HEK293 (cell line): ENCODE measurements around the gene NEURL1.

Experiments
- CTCF ChIA-PET: fragments of 350-600 bp; formaldehyde crosslinking; extraction: SDS; loops from one replicate; lab custom pipeline; 2021; ENCODE audit warnings: antibody characterized with exemption; lab: Yijun Ruan, JAX
- POLR2A ChIA-PET: fragments of 300-600 bp; formaldehyde crosslinking; extraction: SDS; loops from one replicate; lab custom pipeline; 2020; ENCODE audit warnings: antibody characterized with exemption, inconsistent platforms; lab: Yijun Ruan, JAX
- H3K27ac ChIP-seq: fragments of 200-500 bp; sonication (Bioruptor generic); 2 replicates; pipeline ENCODE4 v1.5.1; 2014; ENCODE audit warnings: low read depth, low read length, control low read depth, inconsistent platforms; ENCODE audit errors: extremely low read depth
- H3K36me3 ChIP-seq, 2 experiments: fragments of 200-500 bp in 1 of 2; sonication (Bioruptor generic) in 1 of 2; 1 replicate in 1 of 2; 2 replicates in 1 of 2; pipeline ENCODE4 v1.5.1; 2014 to 2017; ENCODE audit warnings: inconsistent platforms in 2 of 2, low read length in 2 of 2; ENCODE audit not compliant: control insufficient read depth in 2 of 2, insufficient read depth in 1 of 2
- H3K4me1 ChIP-seq: fragments of 200-500 bp; sonication (Bioruptor generic); 2 replicates; pipeline ENCODE4 v1.5.1; 2014; ENCODE audit warnings: mild to moderate bottlenecking, low read length, inconsistent platforms; ENCODE audit not compliant: control insufficient read depth, insufficient read depth
- H3K4me3 ChIP-seq: 2 replicates; pipeline ENCODE4 v1.5.1; 2011; ENCODE audit warnings: low read depth, mild to moderate bottlenecking, control low read depth, low read length, moderate library complexity
- H3K9me3 ChIP-seq: fragments of 200-500 bp; sonication (Bioruptor generic); 2 replicates; pipeline ENCODE4 v1.5.1; 2014; ENCODE audit warnings: low read depth, low read length, inconsistent platforms; ENCODE audit not compliant: control insufficient read depth, insufficient read depth
- ATF2 ChIP-seq: fragments of 450-650 bp; formaldehyde crosslinking; IDR thresholded peaks from 2 replicates; pipeline ENCODE4 v1.5.1; 2016; ENCODE audit warnings: missing biosample characterization, missing genetic modification characterization, low read depth
- KLF17 ChIP-seq: fragments of 450-650 bp; formaldehyde crosslinking; IDR thresholded peaks from 2 replicates; pipeline ENCODE4 v1.5.1; 2016; ENCODE audit warnings: missing biosample characterization, missing genetic modification characterization
- PATZ1 ChIP-seq: fragments of 450-650 bp; formaldehyde crosslinking; IDR thresholded peaks from 2 replicates; pipeline ENCODE4 v1.5.1; 2016; ENCODE audit warnings: missing biosample characterization, missing genetic modification characterization
- ZNF214 ChIP-seq: fragments of 450-650 bp; formaldehyde crosslinking; IDR thresholded peaks from 2 replicates; pipeline ENCODE4 v1.5.1; 2017; ENCODE audit warnings: missing biosample characterization, mild to moderate bottlenecking, missing genetic modification characterization, borderline replicate concordance
- ZNF248 ChIP-seq: fragments of 450-650 bp; formaldehyde crosslinking; IDR thresholded peaks from 2 replicates; pipeline ENCODE4 v1.5.1; 2017; ENCODE audit warnings: missing biosample characterization, missing genetic modification characterization
- ZNF341 ChIP-seq: fragments of 450-650 bp; formaldehyde crosslinking; IDR thresholded peaks from 2 replicates; pipeline ENCODE4; 2016; ENCODE audit warnings: low read depth, missing biosample characterization, missing genetic modification characterization
- ZNF404 ChIP-seq: fragments of 450-650 bp; formaldehyde crosslinking; IDR thresholded peaks from 2 replicates; pipeline ENCODE4 v1.5.1; 2017; ENCODE audit warnings: missing biosample characterization, missing genetic modification characterization
- ZNF529 ChIP-seq: fragments of 450-650 bp; formaldehyde crosslinking; IDR thresholded peaks from 2 replicates; pipeline ENCODE4 v1.5.1; 2017; ENCODE audit warnings: missing genetic modification characterization, missing biosample characterization; ENCODE audit not compliant: insufficient replicate concordance
- ZNF548 ChIP-seq: fragments of 450-650 bp; formaldehyde crosslinking; IDR thresholded peaks from 2 replicates; pipeline ENCODE4 v1.5.1; 2016; ENCODE audit warnings: missing biosample characterization, missing genetic modification characterization
- ZNF596 ChIP-seq: fragments of 450-650 bp; IDR thresholded peaks from 2 replicates; pipeline ENCODE4 v1.5.0; 2018; ENCODE audit warnings: missing biosample characterization, mild to moderate bottlenecking, missing genetic modification characterization, moderate library complexity
- ZNF600 ChIP-seq: fragments of 450-650 bp; formaldehyde crosslinking; IDR thresholded peaks from 2 replicates; pipeline ENCODE4 v1.5.1; 2016; ENCODE audit warnings: missing biosample characterization, missing genetic modification characterization
- ZNF623 ChIP-seq: fragments of 450-650 bp; formaldehyde crosslinking; IDR thresholded peaks from 2 replicates; pipeline ENCODE4 v1.5.1; 2016; ENCODE audit warnings: missing biosample characterization, missing genetic modification characterization
- ZNF747 ChIP-seq: fragments of 450-650 bp; formaldehyde crosslinking; IDR thresholded peaks from 2 replicates; pipeline ENCODE4 v1.5.1; 2016; ENCODE audit warnings: missing biosample characterization, missing genetic modification characterization
- ZNF837 ChIP-seq: fragments of 450-650 bp; formaldehyde crosslinking; IDR thresholded peaks from 2 replicates; pipeline ENCODE4 v1.5.1; 2016; ENCODE audit warnings: missing biosample characterization, missing genetic modification characterization

The NEURL1 gene

GRCh38 chr10:103550229-103550628 is 56.7 kb downstream of the NEURL1 start:
- POLR2A ChIA-PET = no interaction called here

GRCh38 chr10:103551619-103552602 is 58.4 kb downstream of the NEURL1 start:
- no peak overlapping the region for H3K27ac ChIP-seq
- H3K9me3 ChIP-seq = no peaks in the 10 kb centered on the region
- ChIA-PET POLR2A (no interaction called here), CTCF (interaction anchor here (0.5 to 0.7 kb wide), 2 partner anchors 41 to 526 kb away, joined by 3 read pairs; no protein-coding TSS in a partner anchor)
- H3K4me3 ChIP-seq = no peak overlapping the region
- peaks cover 3% of the 10 kb centered on the region; the same call in 1 of the 2 replicates for H3K4me1 ChIP-seq
- TF ChIP-seq PATZ1 (tag by site-specific recombination) (no peak), ZNF837 (no peak), ZNF623 (tag by site-specific recombination) (peak; percentile 79), ZNF214 (tag by site-specific recombination) (no peak), ZNF600 (tag by site-specific recombination) (0 out of 2 replicates have a peak, but pooled peaks have one; percentile 21), ZNF341 (tag by site-specific recombination) (no peak)
- H3K36me3 ChIP-seq = no peaks in the 10 kb centered on the region

More at GRCh38 chr10:103550229-103550628, 56.7 kb downstream of the NEURL1 start:
- no peak overlapping the region for H3K27ac ChIP-seq
- H3K36me3 ChIP-seq = no peaks in the 10 kb centered on the region
- no peaks in the 10 kb centered on the region for H3K9me3 ChIP-seq
- H3K4me1 ChIP-seq = no peaks in the 10 kb centered on the region
- CTCF ChIA-PET = interaction anchor here (0.6 to 5.3 kb wide), 2 partner anchors 14 to 30 kb away, joined by 3 to 21 read pairs; no protein-coding TSS in a partner anchor
- no peak overlapping the region for H3K4me3 ChIP-seq
- TF ChIP-seq ZNF248 (tag by site-specific recombination) (no peak), ZNF529 (tag by site-specific recombination) (no peak), ZNF596 (tag by site-specific recombination) (no peak), ATF2 (tag by site-specific recombination) (no peak), KLF17 (tag by site-specific recombination) (no peak), ZNF404 (tag by site-specific recombination) (no peak), ZNF548 (no peak), ZNF747 (tag by site-specific recombination) (no peak)
- TF ChIP-seq, all 188 proteins: peak for 0
